Central memory CD8-positive, alpha-beta T cell (primary cell): Measurements from ENCODE around the gene TOM1.

ENCODE experiments used
- ATAC-seq: fragments of 150-1000 bp; cut with Tn5 transposase; replicated peaks from 2 replicates; pipeline ENCODE4 v1.10.0; 2022; ENCODE audit warnings: mild to moderate bottlenecking, moderate FRiP score, moderate number of reproducible peaks; ENCODE audit not compliant: poor library complexity, severe bottlenecking; ENCODE audit errors: extremely low read depth
- DNase-seq, 2 donors: peaks; one replicate each; pipeline ENCODE4 v3.0.0; 2021; ENCODE audit warnings: low spot score in 2 of 2
- H3K27ac Mint-ChIP-seq: one replicate; pipeline ENCODE4 v1.8.0; 2022; ENCODE audit warnings: low read depth, mild to moderate bottlenecking, moderate library complexity, mixed read lengths
- H3K27me3 Mint-ChIP-seq: one replicate; pipeline ENCODE4 v1.8.0; 2022; ENCODE audit warnings: mixed read lengths
- H3K36me3 Mint-ChIP-seq: one replicate; pipeline ENCODE4 v1.8.0; 2022; ENCODE audit warnings: mild to moderate bottlenecking, moderate library complexity, mixed read lengths; ENCODE audit not compliant: insufficient read depth
- H3K4me1 Mint-ChIP-seq: one replicate; pipeline ENCODE4 v1.8.0; 2022; ENCODE audit warnings: mixed read lengths
- H3K4me3 Mint-ChIP-seq: one replicate; pipeline ENCODE4 v1.8.0; 2022; ENCODE audit warnings: mild to moderate bottlenecking, moderate library complexity, mixed read lengths
- H3K9me3 Mint-ChIP-seq: one replicate; pipeline ENCODE4 v1.8.0; 2022; ENCODE audit warnings: mixed read lengths

The TOM1 gene

DNA sequence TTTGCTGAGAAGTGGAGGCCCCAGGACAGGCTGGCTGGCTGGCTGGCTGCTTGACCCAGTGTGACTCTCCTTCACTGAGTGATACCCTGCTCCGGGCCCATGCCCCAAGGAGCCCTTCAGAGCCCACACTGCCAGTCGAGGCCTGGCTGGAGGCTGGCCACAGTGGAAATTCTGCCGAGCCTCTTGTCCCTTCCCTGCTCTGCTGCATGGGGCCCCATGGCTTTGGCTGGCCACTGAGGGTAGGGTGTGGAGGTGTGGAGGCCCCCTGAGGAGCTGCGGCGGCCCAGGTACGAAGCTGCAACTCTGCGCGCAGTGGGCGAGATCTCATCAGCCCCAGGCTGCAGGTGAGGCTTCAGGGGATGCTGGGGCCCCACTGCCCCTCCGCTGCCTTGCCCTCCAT is 47.8 kb downstream of the TOM1 start:
- Mint-ChIP-seq H3K27ac (no peak overlapping the region), H3K4me3 (no peak overlapping the region), H3K4me1 (peaks cover 20% of the 10 kb centered on the region), H3K9me3 (no peaks in the 10 kb centered on the region), H3K27me3 (peaks cover 17% of the 10 kb centered on the region), H3K36me3 (peaks cover 7% of the 10 kb centered on the region)
- no peak for DNase-seq
- ATAC-seq = no peak

DNA sequence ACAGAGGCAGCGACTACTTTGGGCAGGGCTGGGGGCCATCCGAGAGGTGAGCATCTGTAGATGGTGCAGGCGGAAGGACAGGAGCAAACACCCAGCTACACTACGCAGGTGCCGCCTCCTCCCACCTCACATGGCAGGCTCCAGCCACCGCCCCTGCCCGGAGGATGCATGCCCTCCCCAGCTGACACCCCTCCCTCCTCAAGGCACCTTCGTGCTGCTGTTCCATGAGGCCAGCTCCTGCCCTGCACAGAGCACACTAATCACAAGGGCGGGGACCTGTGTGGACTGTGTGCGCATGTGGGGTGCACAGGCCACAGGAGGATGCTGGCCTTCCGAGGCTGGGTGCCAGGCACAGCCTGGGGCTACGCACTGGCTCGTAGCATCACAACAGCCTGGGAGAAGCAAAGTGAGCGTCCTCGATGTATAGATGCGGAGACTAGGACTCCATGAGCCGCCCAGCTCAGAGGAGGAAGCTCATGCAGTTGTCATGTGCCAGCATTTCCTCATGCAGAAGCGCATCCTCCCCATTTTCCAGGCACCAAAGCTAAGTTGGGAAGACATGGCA is 48.4 kb downstream of the TOM1 start:
- H3K4me3 Mint-ChIP-seq = no peak overlapping the region
- H3K9me3 Mint-ChIP-seq = no peaks in the 10 kb centered on the region
- peaks cover 9% of the 10 kb centered on the region for H3K36me3 Mint-ChIP-seq
- ATAC-seq (no peak), DNase-seq (no peak)
- peaks cover 21% of the 10 kb centered on the region for H3K4me1 Mint-ChIP-seq
- H3K27me3 Mint-ChIP-seq = peaks cover 20% of the 10 kb centered on the region
- peak overlapping the region; percentile 78 for H3K27ac Mint-ChIP-seq

DNA sequence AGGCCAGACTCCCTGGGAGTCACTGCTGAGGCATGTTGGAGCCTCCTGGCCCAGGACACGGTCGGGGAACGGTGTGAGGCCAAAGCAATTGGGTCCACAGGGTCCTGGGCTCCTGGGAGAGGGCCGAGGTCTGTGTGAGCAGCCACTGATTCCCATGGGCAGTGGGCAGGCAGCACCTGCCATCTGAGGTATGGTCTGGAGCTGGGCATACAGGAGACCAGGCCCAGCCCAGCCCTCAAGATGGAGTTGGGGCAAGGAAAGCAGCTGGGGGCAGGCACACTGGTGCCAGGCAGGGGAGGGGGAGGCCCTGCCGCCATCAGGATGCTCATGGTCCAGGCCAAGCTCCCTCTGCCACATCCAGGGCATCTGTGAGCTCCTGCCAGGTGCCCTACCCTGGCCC is 49.0 kb downstream of the TOM1 start:
- peak overlapping the region; percentile 78 for H3K27ac Mint-ChIP-seq
- ATAC-seq = no peak
- H3K4me1 Mint-ChIP-seq = peaks cover 21% of the 10 kb centered on the region
- DNase-seq = no peak
- peaks cover 9% of the 10 kb centered on the region for H3K36me3 Mint-ChIP-seq
- H3K4me3 Mint-ChIP-seq = no peak overlapping the region
- peaks cover 20% of the 10 kb centered on the region for H3K27me3 Mint-ChIP-seq
- H3K9me3 Mint-ChIP-seq = no peaks in the 10 kb centered on the region

DNA sequence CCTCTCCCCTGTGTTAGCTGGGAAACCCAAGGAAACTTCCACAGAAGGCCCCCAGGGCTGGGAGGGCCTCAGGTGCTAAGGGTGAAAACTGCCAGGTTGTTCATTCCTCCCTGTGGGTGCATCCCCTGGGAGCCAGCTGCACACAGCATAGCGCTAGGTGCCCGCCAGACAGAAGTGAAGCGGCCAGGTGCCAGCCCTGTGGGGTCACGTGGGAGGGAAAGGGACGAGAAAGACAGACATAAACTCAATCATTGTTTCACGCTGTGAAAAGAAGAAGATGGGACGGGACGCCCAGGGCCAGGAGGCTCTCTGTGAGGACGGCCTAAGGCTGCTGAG is 49.6 kb downstream of the TOM1 start:
- Mint-ChIP-seq H3K4me1 (peaks cover 21% of the 10 kb centered on the region), H3K36me3 (peaks cover 8% of the 10 kb centered on the region), H3K4me3 (no peak overlapping the region), H3K27ac (peak overlapping the region; percentile 78), H3K27me3 (peaks cover 20% of the 10 kb centered on the region), H3K9me3 (no peaks in the 10 kb centered on the region)
- ATAC-seq (no peak), DNase-seq (no peak)

- H3K27me3 Mint-ChIP-seq = peaks cover 20% of the 10 kb centered on the region
- H3K36me3 Mint-ChIP-seq = peaks cover 8% of the 10 kb centered on the region
- DNase-seq (no peak), ATAC-seq (no peak)
- peak overlapping the region; percentile 78 for H3K27ac Mint-ChIP-seq
- H3K4me1 Mint-ChIP-seq = peaks cover 21% of the 10 kb centered on the region
- H3K9me3 Mint-ChIP-seq = no peaks in the 10 kb centered on the region
- no peak overlapping the region for H3K4me3 Mint-ChIP-seq
Observed at GRCh38 chr22:35349704-35350538, 50.2 kb downstream of the TOM1 start.

- peaks cover 8% of the 10 kb centered on the region for H3K36me3 Mint-ChIP-seq
- H3K9me3 Mint-ChIP-seq = no peaks in the 10 kb centered on the region
- ATAC-seq (peak; percentile 90), DNase-seq (peak; percentile 70 to 73)
- peaks cover 21% of the 10 kb centered on the region for H3K4me1 Mint-ChIP-seq
- H3K4me3 Mint-ChIP-seq = peak overlapping the region; percentile 76
- H3K27ac Mint-ChIP-seq = peak overlapping the region; percentile 78
- H3K27me3 Mint-ChIP-seq = peaks cover 29% of the 10 kb centered on the region
Observed at GRCh38 chr22:35350539-35351503, 51.1 kb downstream of the TOM1 start.

- H3K9me3 Mint-ChIP-seq = no peaks in the 10 kb centered on the region
- H3K4me1 Mint-ChIP-seq = peaks cover 21% of the 10 kb centered on the region
- peak overlapping the region; percentile 76 for H3K4me3 Mint-ChIP-seq
- no peak overlapping the region for H3K27ac Mint-ChIP-seq
- ATAC-seq = peak; percentile 17
- peaks cover 8% of the 10 kb centered on the region for H3K36me3 Mint-ChIP-seq
- peaks cover 36% of the 10 kb centered on the region for H3K27me3 Mint-ChIP-seq
- no peak for DNase-seq
Observed at GRCh38 chr22:35352214-35353111, 52.8 kb downstream of the TOM1 start.

- Mint-ChIP-seq H3K27me3 (peaks cover 36% of the 10 kb centered on the region), H3K27ac (no peak overlapping the region), H3K36me3 (peaks cover 6% of the 10 kb centered on the region), H3K4me3 (no peak overlapping the region), H3K9me3 (no peaks in the 10 kb centered on the region), H3K4me1 (peaks cover 21% of the 10 kb centered on the region)
- ATAC-seq (no peak), DNase-seq (no peak)
Observed at GRCh38 chr22:35353318-35353717, 53.6 kb downstream of the TOM1 start.

GRCh38 chr22:35354068-35354467 is 54.4 kb downstream of the TOM1 start:
- DNase-seq = no peak
- no peak for ATAC-seq
- peaks cover 5% of the 10 kb centered on the region for H3K36me3 Mint-ChIP-seq
- no peaks in the 10 kb centered on the region for H3K9me3 Mint-ChIP-seq
- no peak overlapping the region for H3K27ac Mint-ChIP-seq
- no peak overlapping the region for H3K4me3 Mint-ChIP-seq
- peaks cover 21% of the 10 kb centered on the region for H3K4me1 Mint-ChIP-seq
- peaks cover 36% of the 10 kb centered on the region for H3K27me3 Mint-ChIP-seq

DNA sequence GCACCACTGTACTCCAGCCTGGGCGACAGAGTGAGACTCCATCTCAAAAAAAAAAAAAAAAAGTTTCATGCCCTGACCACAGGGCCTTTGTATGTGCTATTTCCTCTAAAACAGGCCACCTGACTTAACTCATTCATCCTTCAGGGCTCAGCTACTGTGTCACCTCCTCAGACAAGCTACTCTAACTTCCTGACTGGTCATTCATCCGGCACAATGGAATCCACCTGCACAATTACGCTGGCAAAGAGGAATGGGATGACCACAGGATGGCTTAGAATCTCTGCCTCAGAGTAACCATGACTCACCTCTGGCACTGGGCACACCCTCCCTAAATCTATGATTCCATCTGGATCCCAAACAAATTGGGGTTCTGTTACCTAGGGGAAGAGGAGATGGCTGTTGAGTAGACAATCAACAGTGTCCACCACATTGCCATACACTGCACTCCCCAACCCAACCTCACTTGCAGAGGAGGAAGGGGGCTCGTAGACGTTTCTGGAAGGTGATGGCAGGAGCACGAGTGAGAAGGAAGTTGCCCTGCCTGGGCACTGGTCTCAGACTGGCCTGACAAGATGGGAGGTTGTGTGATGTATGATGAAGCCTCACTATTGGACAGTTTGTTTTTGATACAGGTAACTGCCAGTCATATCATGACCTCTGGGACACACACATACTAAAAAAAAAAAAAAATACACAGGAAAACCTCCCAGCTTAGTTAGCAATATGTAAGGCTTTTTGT is 58.4 kb downstream of the TOM1 start:
- no peak for ATAC-seq
- H3K27ac Mint-ChIP-seq = no peak overlapping the region

GRCh38 chr22:35359380-35360065 is 59.8 kb downstream of the TOM1 start:
- H3K9me3 Mint-ChIP-seq = no peaks in the 10 kb centered on the region
- H3K36me3 Mint-ChIP-seq = no peaks in the 10 kb centered on the region
- no peak for ATAC-seq
- no peak for DNase-seq
- no peak overlapping the region for H3K4me3 Mint-ChIP-seq
- H3K27ac Mint-ChIP-seq = no peak overlapping the region
- no peaks in the 10 kb centered on the region for H3K4me1 Mint-ChIP-seq
- peaks cover 15% of the 10 kb centered on the region for H3K27me3 Mint-ChIP-seq

More for the DNA sequence above, 58.4 kb downstream of the TOM1 start:
- Mint-ChIP-seq H3K4me3 (no peak overlapping the region), H3K27me3 (peaks cover 15% of the 10 kb centered on the region), H3K36me3 (no peaks in the 10 kb centered on the region), H3K4me1 (no peaks in the 10 kb centered on the region), H3K9me3 (no peaks in the 10 kb centered on the region)
- DNase-seq = no peak
